ENCODE results near the gene NFX1.

The NFX1 gene

GRCh38 chr9:33255471-33255870 is 34.8 kb upstream of the NFX1 start:
- no peaks in the 10 kb centered on the region for H3K9me2 ChIP-seq (replicated peaks; ENCODE audit: insufficient read depth, low read length)
- H3K9me3 ChIP-seq (ENCODE audit: insufficient read depth, low read length) = no peaks in the 10 kb centered on the region
- H3K4me3 ChIP-seq (ENCODE audit: insufficient read depth, low read length, poor library complexity, severe bottlenecking) = no peak overlapping the region
- H3K36me3 ChIP-seq (ENCODE audit: low read length) = peaks cover 51% of the 10 kb centered on the region
- H3K4me2 ChIP-seq (ENCODE audit: low read depth, low read length, poor library complexity, severe bottlenecking) = no peak overlapping the region
- no peak overlapping the region for H3K27ac ChIP-seq (ENCODE audit: low read depth, low read length)
- H3K79me2 ChIP-seq (ENCODE audit: insufficient read depth, low read length) = no peaks in the 10 kb centered on the region
- no peak overlapping the region for H3K9ac ChIP-seq (ENCODE audit: low read length)
- no peaks in the 10 kb centered on the region for H4K20me1 ChIP-seq (ENCODE audit: low read depth, low read length)
- H2AFZ ChIP-seq (ENCODE audit: low read depth, low read length, severe bottlenecking) = no peak overlapping the region
- TF ChIP-seq EZH2phosphoT487 (conservative IDR thresholded peaks at IDR 0.05; ENCODE audit: low read length) (no peak), CTCF (IDR thresholded peaks at IDR 0.05; ENCODE audit: insufficient read depth, low read length, poor library complexity, severe bottlenecking) (no peak)
- 0 out of 2 replicates have a peak, but pooled peaks cover 2% of the 10 kb centered on the region for H3F3A ChIP-seq (ENCODE audit: insufficient read depth)
- no peaks in the 10 kb centered on the region for H3K27me3 ChIP-seq (ENCODE audit: low read length)

GRCh38 chr9:33256236-33256635 is 34.1 kb upstream of the NFX1 start:
- Histone ChIP-seq H4K20me1 (ENCODE audit: low read depth, low read length) (no peaks in the 10 kb centered on the region), H3K4me2 (ENCODE audit: low read depth, low read length, poor library complexity, severe bottlenecking) (no peak overlapping the region), H3F3A (ENCODE audit: insufficient read depth) (no peaks in the 10 kb centered on the region), H3K27me3 (ENCODE audit: low read length) (no peaks in the 10 kb centered on the region), H3K27ac (ENCODE audit: low read depth, low read length) (no peak overlapping the region), H3K9me3 (ENCODE audit: insufficient read depth, low read length) (no peaks in the 10 kb centered on the region), H3K9me2 (replicated peaks; ENCODE audit: insufficient read depth, low read length) (no peaks in the 10 kb centered on the region), H3K36me3 (ENCODE audit: low read length) (peaks cover 59% of the 10 kb centered on the region), H3K9ac (ENCODE audit: low read length) (no peak overlapping the region), H2AFZ (ENCODE audit: low read depth, low read length, severe bottlenecking) (no peak overlapping the region), H3K4me3 (ENCODE audit: insufficient read depth, low read length, poor library complexity, severe bottlenecking) (no peak overlapping the region), H3K79me2 (ENCODE audit: insufficient read depth, low read length) (no peaks in the 10 kb centered on the region)
- TF ChIP-seq EZH2phosphoT487 (conservative IDR thresholded peaks at IDR 0.05; ENCODE audit: low read length) (no peak), CTCF (IDR thresholded peaks at IDR 0.05; ENCODE audit: insufficient read depth, low read length, poor library complexity, severe bottlenecking) (no peak)

GRCh38 chr9:33257276-33257675 is 33.0 kb upstream of the NFX1 start:
- Histone ChIP-seq H3F3A (ENCODE audit: insufficient read depth) (no peaks in the 10 kb centered on the region), H2AFZ (ENCODE audit: low read depth, low read length, severe bottlenecking) (no peak overlapping the region), H3K4me3 (ENCODE audit: insufficient read depth, low read length, poor library complexity, severe bottlenecking) (no peak overlapping the region), H3K79me2 (ENCODE audit: insufficient read depth, low read length) (peaks cover 6% of the 10 kb centered on the region; the same call in 1 of the 2 replicates), H3K27ac (ENCODE audit: low read depth, low read length) (no peak overlapping the region), H3K36me3 (ENCODE audit: low read length) (peaks cover 60% of the 10 kb centered on the region), H4K20me1 (ENCODE audit: low read depth, low read length) (no peaks in the 10 kb centered on the region), H3K9me2 (replicated peaks; ENCODE audit: insufficient read depth, low read length) (no peaks in the 10 kb centered on the region), H3K9ac (ENCODE audit: low read length) (no peak overlapping the region), H3K27me3 (ENCODE audit: low read length) (no peaks in the 10 kb centered on the region), H3K4me2 (ENCODE audit: low read depth, low read length, poor library complexity, severe bottlenecking) (no peak overlapping the region), H3K9me3 (ENCODE audit: insufficient read depth, low read length) (no peaks in the 10 kb centered on the region)
- TF ChIP-seq CTCF (IDR thresholded peaks at IDR 0.05; ENCODE audit: insufficient read depth, low read length, poor library complexity, severe bottlenecking) (no peak), EZH2phosphoT487 (conservative IDR thresholded peaks at IDR 0.05; ENCODE audit: low read length) (no peak)

Measured in SU-DHL-6 (cell line).